ENCODE data around the gene NRCAM. TPM values are rescaled to one million over a fixed set of nuclear protein-coding genes. Genes with fewer than 3 reads are reported as not detected.

Gene NRCAM
- polyA plus RNA-seq, 2 of the 4 experiments (the other 2 are of a cell fraction), result 129 to 210 TPM

- Histone ChIP-seq H3K9me3 (no peaks in the 10 kb centered on the region), H3K4me1 (peaks cover 90% of the 10 kb centered on the region), H3K27ac (peak overlapping the region; percentile 82 to 83), H3K4me3 (peak overlapping the region; percentile 17; the same call in 2 of the 3 replicates), H3K4me2 (peak overlapping the region; percentile 88)
- DNase-seq (ENCODE audit: low read depth in 1 of 2, low spot score in 1 of 2), result peak; percentile 44 to 88
- CTCF ChIA-PET, result interaction anchor here (0.9 kb wide), 1 partner anchor 32 kb away, joined by 3 read pairs; no protein-coding TSS in a partner anchor
- FAIRE-seq, result peak; percentile 72
- POLR2A ChIA-PET, result interaction anchor here (0.5 to 0.9 kb wide), 2 partner anchors 27 to 36 kb away, joined by 3 read pairs; partner anchors contain the start of gene NRCAM
- ATAC-seq, result peak; percentile 23 to 69; a peak in 4 of 6 replicates
- WGBS (ENCODE audit: missing lambda C conversion rate), result 2% methylated on average over 7 of the region's 7 CpGs
- TF ChIP-seq CHD2 (IDR thresholded peaks at IDR 0.05; ENCODE audit: low read length, partially characterized antibody), result no peak
- TF ChIP-seq REST (IDR thresholded peaks at IDR 0.05), result no peak
- TF ChIP-seq MAFK (IDR thresholded peaks at IDR 0.05; ENCODE audit: partially characterized antibody), result peak; percentile 98
- TF ChIP-seq ZFP36 (IDR thresholded peaks at IDR 0.05; ENCODE audit: borderline replicate concordance, partially characterized antibody), result no peak
- no peak for TF ChIP-seq PHF8 (IDR thresholded peaks at IDR 0.05; ENCODE audit: borderline replicate concordance, low read depth)
- no peak for TF ChIP-seq ESRRA (IDR thresholded peaks at IDR 0.05; ENCODE audit: borderline replicate concordance, low read length)
- TF ChIP-seq MAZ (IDR thresholded peaks at IDR 0.05; ENCODE audit: borderline replicate concordance, low read depth, low read length), result no peak
- TF ChIP-seq HEYL (CRISPR knock-in tag; IDR thresholded peaks at IDR 0.05), result no peak
- no peak for TF ChIP-seq FOXS1 (CRISPR knock-in tag; IDR thresholded peaks at IDR 0.05)
- TF ChIP-seq USF2 (IDR thresholded peaks at IDR 0.05), result no peak
- TF ChIP-seq CBX2 (IDR thresholded peaks at IDR 0.05; ENCODE audit: borderline replicate concordance, low read depth), result no peak
- no peak for TF ChIP-seq MYC (IDR thresholded peaks at IDR 0.05; ENCODE audit: borderline replicate concordance, low read length)
- TF ChIP-seq POLR2AphosphoS2 (conservative IDR thresholded peaks at IDR 0.05; ENCODE audit: low read length), result no peak
- no peak for TF ChIP-seq CBX8 (IDR thresholded peaks at IDR 0.05)
- TF ChIP-seq HOXB5 (CRISPR knock-in tag; IDR thresholded peaks at IDR 0.05), result 0 out of 2 replicates have a peak, but pooled peaks have one; percentile 52
- TF ChIP-seq TFCP2L1 (CRISPR knock-in tag; IDR thresholded peaks at IDR 0.05), result no peak
- no peak for TF ChIP-seq CHD4 (IDR thresholded peaks at IDR 0.05; ENCODE audit: borderline replicate concordance)
- no peak for TF ChIP-seq FOSL2 (IDR thresholded peaks at IDR 0.05)
- TF ChIP-seq FOSL2 (CRISPR knock-in tag; IDR thresholded peaks at IDR 0.05), result peak; percentile 82
- TF ChIP-seq E2F6 (IDR thresholded peaks at IDR 0.05; ENCODE audit: borderline replicate concordance, low read depth), result no peak
- TF ChIP-seq EHMT2 (IDR thresholded peaks at IDR 0.05; ENCODE audit: low read depth), result no peak
- TF ChIP-seq NFE2L2 (conservative IDR thresholded peaks at IDR 0.05; ENCODE audit: low read length), result peak; percentile 94
- no peak for TF ChIP-seq POLR2A (IDR thresholded peaks at IDR 0.05; ENCODE audit: low read length)
- TF ChIP-seq KDM5A (IDR thresholded peaks at IDR 0.05), result no peak
- no peak for TF ChIP-seq NR3C1 (IDR thresholded peaks at IDR 0.05)
- TF ChIP-seq ZSCAN20 (CRISPR knock-in tag; IDR thresholded peaks at IDR 0.05), result 0 out of 2 replicates have a peak, but pooled peaks have one; percentile 45
- no peak for TF ChIP-seq BCL3 (IDR thresholded peaks at IDR 0.05)
- peak; percentile 66; the same call in 1 of the 2 replicates for TF ChIP-seq FOSB (CRISPR knock-in tag; IDR thresholded peaks at IDR 0.05)
- no peak for TF ChIP-seq HDAC2 (IDR thresholded peaks at IDR 0.05)
- TF ChIP-seq HOXA7 (CRISPR knock-in tag; IDR thresholded peaks at IDR 0.05), result no peak
- no peak for TF ChIP-seq ATOH8 (CRISPR knock-in tag; IDR thresholded peaks at IDR 0.05; ENCODE audit: low read depth)
- TF ChIP-seq JUN (IDR thresholded peaks at IDR 0.05), result 0 out of 5 replicates have a peak, but pooled peaks of 1 of the 2 experiments have one; percentile 36
Measured at GRCh38 chr7:108419961-108420908, 36.0 kb downstream of the NRCAM start.
